ENCODE results near the gene PTPRM. TPM values are rescaled to one million over a fixed set of nuclear protein-coding genes. Genes with fewer than 3 reads are reported as not detected.

Gene PTPRM
- polyA plus RNA-seq, 2 of the 4 experiments (the other 2 are of a cell fraction) = 44.5 to 199 TPM

DNA sequence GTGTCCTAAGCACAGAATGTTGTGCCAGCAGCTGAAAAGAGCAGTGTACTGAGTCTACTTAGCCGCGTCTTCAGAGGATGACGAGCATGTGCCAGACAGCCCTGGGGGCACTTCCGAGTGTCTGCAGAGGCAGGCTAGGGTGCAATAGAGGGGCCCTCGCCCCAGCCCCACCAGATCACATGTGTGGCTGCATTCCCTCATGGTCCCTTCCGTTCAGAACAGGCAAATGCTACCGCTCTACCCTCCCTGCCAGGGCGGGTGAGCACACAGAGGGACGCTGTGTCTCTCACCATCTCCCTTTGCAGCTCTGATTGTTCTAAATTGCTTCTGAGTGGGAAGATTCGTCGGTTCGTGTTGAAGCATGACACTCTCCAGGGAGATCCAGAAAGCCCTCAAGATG lies 829.9 kb downstream of the PTPRM start:
- no peak for ATAC-seq
- TF ChIP-seq GATA3 (IDR thresholded peaks at IDR 0.05; ENCODE audit: borderline replicate concordance) = no peak
- TF ChIP-seq FOSL2 (IDR thresholded peaks at IDR 0.05) = no peak
- no peak for TF ChIP-seq FOSL2 (CRISPR knock-in tag; IDR thresholded peaks at IDR 0.05)
- no peak for TF ChIP-seq CHD2 (IDR thresholded peaks at IDR 0.05; ENCODE audit: low read length, partially characterized antibody)
- TF ChIP-seq, protein P1, sequence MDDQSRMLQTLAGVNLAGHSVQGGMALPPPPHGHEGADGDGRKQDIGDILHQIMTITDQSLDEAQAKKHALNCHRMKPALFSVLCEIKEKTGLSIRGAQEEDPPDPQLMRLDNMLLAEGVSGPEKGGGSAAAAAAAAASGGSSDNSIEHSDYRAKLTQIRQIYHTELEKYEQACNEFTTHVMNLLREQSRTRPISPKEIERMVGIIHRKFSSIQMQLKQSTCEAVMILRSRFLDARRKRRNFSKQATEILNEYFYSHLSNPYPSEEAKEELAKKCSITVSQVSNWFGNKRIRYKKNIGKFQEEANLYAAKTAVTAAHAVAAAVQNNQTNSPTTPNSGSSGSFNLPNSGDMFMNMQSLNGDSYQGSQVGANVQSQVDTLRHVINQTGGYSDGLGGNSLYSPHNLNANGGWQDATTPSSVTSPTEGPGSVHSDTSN (IDR thresholded peaks at IDR 0.05) = no peak
- TF ChIP-seq FOSB (CRISPR knock-in tag; IDR thresholded peaks at IDR 0.05) = no peak
- no peak for TF ChIP-seq RNF2 (IDR thresholded peaks at IDR 0.05; ENCODE audit: borderline replicate concordance, low read depth)
- no peak for TF ChIP-seq NFE2L2 (conservative IDR thresholded peaks at IDR 0.05; ENCODE audit: low read length)
- TF ChIP-seq, protein P2, sequence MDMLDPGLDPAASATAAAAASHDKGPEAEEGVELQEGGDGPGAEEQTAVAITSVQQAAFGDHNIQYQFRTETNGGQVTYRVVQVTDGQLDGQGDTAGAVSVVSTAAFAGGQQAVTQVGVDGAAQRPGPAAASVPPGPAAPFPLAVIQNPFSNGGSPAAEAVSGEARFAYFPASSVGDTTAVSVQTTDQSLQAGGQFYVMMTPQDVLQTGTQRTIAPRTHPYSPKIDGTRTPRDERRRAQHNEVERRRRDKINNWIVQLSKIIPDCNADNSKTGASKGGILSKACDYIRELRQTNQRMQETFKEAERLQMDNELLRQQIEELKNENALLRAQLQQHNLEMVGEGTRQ (IDR thresholded peaks at IDR 0.05) = no peak
- TF ChIP-seq MYC (IDR thresholded peaks at IDR 0.05; ENCODE audit: borderline replicate concordance, low read length) = no peak
- no peak for TF ChIP-seq KDM5A (IDR thresholded peaks at IDR 0.05)
- TF ChIP-seq CBX8 (IDR thresholded peaks at IDR 0.05) = no peak
- TF ChIP-seq HEYL (CRISPR knock-in tag; IDR thresholded peaks at IDR 0.05) = no peak
- no peak for TF ChIP-seq ZNF302 (CRISPR knock-in tag; IDR thresholded peaks at IDR 0.05)
- no peak for TF ChIP-seq BHLHE40 (IDR thresholded peaks at IDR 0.05; ENCODE audit: low read depth, low read length)
- Histone ChIP-seq H3K27ac (no peak overlapping the region), H3K4me1 (no peaks in the 10 kb centered on the region), H3K4me2 (no peak overlapping the region), H3K9me3 (no peaks in the 10 kb centered on the region), H3K4me3 (no peak overlapping the region)
- no peak for DNase-seq (ENCODE audit: low read depth in 1 of 2, low spot score in 1 of 2)
- POLR2A ChIA-PET = no interaction called here
- FAIRE-seq = no peak
- 98% methylated on average over 8 of the region's 12 CpGs for WGBS (ENCODE audit: missing lambda C conversion rate)
- CTCF ChIA-PET = no interaction called here

DNA sequence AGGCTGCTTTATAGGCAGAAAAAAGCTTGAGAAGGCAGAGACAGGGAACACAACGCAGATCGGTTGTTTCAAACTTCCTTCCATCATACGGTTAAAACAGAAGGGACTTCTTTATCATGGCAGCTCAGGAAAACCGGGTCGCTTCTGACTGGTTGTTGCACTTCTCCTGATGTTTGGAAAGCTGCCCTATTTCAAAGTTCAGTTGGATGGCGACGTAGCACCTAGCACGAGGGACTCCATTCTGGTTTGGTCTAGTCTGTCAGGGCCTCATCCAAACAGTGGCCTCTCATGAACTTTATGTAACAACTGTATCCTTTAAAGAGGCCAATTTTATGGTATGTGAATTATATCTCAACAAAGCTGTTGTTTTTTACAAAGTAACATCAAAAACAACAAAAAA lies 832.0 kb downstream of the PTPRM start:
- DNase-seq (ENCODE audit: low read depth in 1 of 2, low spot score in 1 of 2) (no peak), ATAC-seq (no peak), FAIRE-seq (no peak)
- 88% methylated on average over 8 of the region's 8 CpGs for WGBS (ENCODE audit: missing lambda C conversion rate)
- POLR2A ChIA-PET = no interaction called here
- no peak overlapping the region for H3K4me2 ChIP-seq
- H3K27ac ChIP-seq = no peak overlapping the region
- CTCF ChIA-PET = interaction anchor here (0.8 to 2.3 kb wide), 2 partner anchors 10 to 514 kb away, joined by 3 to 8 read pairs; no protein-coding TSS in a partner anchor
- H3K4me1 ChIP-seq = no peaks in the 10 kb centered on the region
- no peaks in the 10 kb centered on the region for H3K9me3 ChIP-seq
- TF ChIP-seq, protein P3, sequence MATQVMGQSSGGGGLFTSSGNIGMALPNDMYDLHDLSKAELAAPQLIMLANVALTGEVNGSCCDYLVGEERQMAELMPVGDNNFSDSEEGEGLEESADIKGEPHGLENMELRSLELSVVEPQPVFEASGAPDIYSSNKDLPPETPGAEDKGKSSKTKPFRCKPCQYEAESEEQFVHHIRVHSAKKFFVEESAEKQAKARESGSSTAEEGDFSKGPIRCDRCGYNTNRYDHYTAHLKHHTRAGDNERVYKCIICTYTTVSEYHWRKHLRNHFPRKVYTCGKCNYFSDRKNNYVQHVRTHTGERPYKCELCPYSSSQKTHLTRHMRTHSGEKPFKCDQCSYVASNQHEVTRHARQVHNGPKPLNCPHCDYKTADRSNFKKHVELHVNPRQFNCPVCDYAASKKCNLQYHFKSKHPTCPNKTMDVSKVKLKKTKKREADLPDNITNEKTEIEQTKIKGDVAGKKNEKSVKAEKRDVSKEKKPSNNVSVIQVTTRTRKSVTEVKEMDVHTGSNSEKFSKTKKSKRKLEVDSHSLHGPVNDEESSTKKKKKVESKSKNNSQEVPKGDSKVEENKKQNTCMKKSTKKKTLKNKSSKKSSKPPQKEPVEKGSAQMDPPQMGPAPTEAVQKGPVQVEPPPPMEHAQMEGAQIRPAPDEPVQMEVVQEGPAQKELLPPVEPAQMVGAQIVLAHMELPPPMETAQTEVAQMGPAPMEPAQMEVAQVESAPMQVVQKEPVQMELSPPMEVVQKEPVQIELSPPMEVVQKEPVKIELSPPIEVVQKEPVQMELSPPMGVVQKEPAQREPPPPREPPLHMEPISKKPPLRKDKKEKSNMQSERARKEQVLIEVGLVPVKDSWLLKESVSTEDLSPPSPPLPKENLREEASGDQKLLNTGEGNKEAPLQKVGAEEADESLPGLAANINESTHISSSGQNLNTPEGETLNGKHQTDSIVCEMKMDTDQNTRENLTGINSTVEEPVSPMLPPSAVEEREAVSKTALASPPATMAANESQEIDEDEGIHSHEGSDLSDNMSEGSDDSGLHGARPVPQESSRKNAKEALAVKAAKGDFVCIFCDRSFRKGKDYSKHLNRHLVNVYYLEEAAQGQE (IDR thresholded peaks at IDR 0.05) = no peak
- TF ChIP-seq RAD21 (conservative IDR thresholded peaks at IDR 0.05 in 1 of 2, IDR thresholded peaks at IDR 0.05 in 1 of 2) (no peak), CHD2 (IDR thresholded peaks at IDR 0.05; ENCODE audit: low read length, partially characterized antibody) (no peak), SMC3 (IDR thresholded peaks at IDR 0.05) (no peak)
- no peak overlapping the region for H3K4me3 ChIP-seq

DNA sequence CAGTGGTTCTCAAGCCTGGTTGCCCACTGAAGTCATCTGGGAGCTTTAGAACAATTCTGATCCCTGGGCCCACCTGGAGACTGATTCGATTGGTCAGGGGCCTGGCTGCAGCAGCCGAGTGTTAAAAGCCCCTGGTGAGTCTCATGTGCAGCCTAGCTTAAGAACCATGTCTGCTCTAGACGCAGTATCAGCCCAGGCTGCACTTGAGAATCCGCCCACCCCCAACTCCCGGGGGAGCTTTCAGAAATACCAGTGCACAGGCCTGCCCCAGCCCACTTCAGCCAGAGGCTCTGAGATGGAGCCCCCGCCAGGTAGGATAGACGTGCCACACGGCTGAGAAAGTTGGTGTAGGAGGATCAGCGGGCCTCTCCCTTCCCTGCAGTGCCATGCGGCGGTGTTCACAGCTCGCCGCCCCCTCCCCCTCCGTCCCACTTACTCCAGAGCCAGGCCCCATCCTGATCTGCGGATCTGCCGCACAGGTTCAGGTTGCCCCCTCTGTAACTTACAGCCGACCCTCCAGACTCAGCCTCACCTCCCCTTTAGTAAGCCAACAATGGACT lies 833.2 kb downstream of the PTPRM start:
- DNase-seq (ENCODE audit: low read depth in 1 of 2, low spot score in 1 of 2) (no peak), FAIRE-seq (no peak), ATAC-seq (no peak)
- Histone ChIP-seq H3K9me3 (no peaks in the 10 kb centered on the region), H3K27ac (no peak overlapping the region), H3K4me3 (no peak overlapping the region), H3K4me2 (no peak overlapping the region), H3K4me1 (no peaks in the 10 kb centered on the region)
- ChIA-PET CTCF (interaction anchor here (0.8 to 2.3 kb wide), 2 partner anchors 11 to 15 kb away, joined by 3 to 8 read pairs; no protein-coding TSS in a partner anchor), POLR2A (no interaction called here)
- TF ChIP-seq EHMT2 (IDR thresholded peaks at IDR 0.05; ENCODE audit: low read depth) (no peak), KDM1A (IDR thresholded peaks at IDR 0.05; ENCODE audit: low read depth) (no peak)
- WGBS (ENCODE audit: missing lambda C conversion rate) = 92% methylated on average over 11 of the region's 17 CpGs
